ENCODE measurements around the gene KRIT1.
"Not testable (repeated sequence)": the region's sequence is repeated elsewhere in the genome, so short reads cannot be mapped to it uniquely, and the experiment has no call there.

The KRIT1 gene

GRCh38 chr7:92246360-92247101 lies 817 bp upstream of the KRIT1 start:
- DNase-seq = peak; percentile 60

DNA sequence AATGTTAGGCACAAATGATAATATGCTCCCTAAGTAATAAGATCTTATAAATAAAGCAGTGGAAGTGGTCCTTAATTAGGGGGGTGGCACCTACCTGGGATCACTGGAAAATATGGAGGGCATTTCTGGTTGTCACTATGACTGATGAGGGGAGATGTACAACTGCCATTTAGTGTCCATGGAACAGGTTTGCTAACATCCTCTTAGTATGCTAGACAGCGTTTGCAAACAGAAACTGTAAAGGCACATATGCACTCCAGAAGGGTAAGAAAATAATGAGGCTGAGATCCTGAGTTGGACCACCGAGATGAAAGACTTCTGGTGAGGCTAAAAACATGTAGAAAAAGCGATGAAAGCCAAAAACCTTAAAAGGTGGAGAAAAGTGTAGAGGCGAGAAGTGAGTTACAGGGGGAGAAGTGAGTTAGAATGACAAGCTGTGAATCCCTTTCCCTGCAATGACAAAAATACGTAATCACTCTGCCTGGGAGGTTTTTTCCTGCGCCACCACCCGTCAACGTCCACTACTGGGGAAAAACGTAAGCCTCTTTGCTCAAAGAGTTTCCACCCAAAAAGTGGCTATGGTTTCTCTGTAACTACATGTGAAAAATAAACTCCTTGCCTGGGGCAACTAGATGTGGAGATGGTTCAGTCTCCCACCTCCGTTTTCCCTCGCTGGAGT lies 767 bp downstream of the KRIT1 start:
- DNase-seq = peak; percentile 48

DNA sequence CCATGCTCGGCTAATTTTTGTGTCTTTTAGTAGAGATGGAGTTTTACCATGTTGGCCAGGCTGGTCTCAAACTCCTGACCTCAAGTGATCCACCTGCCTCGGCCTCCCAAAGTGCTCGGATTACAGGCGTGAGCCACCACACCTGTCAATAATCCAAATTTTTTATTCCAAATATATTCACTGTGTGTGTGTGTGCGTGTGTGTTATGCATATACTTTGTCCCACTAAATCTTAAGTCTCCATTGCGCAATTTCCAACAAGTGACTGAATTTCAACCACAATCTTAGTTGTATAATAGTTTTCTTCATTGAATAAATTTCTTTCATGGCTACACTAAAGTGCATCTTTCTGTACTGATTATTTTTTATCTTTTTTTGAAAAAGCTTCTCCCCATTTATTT lies 2.7 kb downstream of the KRIT1 start:
- no peak for DNase-seq

DNA sequence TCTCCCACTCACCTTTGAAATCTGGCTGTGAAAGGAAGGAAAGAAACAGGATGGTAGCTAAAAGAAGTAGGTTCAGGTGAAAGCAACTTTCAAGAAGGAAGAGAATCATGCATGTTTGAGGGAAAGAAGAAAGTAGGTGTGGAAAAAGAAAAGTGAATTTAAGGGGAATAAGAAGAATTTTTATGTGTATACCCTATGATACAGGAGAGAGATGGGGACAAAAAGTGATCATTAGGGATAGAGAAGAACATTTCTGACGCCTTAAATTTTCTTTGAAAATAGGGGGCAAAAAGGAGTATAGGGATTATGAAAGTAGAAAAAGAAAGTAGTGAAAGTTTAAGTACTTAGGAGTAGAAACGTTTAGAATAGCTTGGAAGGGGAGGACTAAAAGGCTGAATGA lies 15.2 kb downstream of the KRIT1 start:
- DNase-seq = no peak

- DNase-seq = no peak
Measured at GRCh38 chr7:92228742-92229141, 17.0 kb downstream of the KRIT1 start.

DNA sequence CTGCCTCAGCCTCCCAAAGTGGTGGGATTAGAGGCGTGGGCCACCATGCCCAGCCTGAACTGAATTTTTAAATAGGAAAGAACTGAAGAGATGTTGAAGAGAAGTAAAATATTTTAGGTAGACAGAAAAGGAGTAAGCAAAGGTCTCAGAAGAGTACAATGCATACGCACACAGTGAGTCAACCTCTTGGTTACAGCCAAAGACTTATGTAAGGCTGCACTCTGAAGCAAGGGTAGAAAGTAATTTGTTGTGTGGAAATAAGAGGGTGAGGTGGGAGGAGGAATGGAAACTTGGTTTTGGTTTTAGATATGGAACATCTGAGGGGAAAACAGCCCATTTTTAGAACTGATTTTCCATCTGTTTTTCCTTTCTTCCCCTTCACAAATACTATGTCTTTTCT lies 17.6 kb downstream of the KRIT1 start:
- no peak for DNase-seq

DNA sequence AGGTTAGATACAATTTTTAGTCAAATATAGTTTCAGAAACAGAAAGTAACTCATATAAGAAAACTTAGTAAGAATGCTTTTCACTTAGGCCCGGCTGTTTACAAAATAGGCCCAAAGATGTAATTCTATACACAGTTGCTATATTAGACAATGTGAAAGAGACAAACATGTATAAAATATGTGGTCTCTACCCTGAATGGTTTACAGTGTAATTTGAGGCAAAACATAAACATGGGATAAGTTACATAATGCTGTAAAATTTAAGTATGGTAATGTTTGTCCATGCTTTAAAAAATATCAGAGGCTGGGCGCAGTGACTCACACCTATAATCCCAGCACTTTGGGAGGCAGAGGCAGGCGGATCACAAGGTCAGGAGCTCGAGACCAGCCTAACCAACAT lies 18.7 kb downstream of the KRIT1 start:
- no peak for DNase-seq

GRCh38 chr7:92221766-92222165 lies 23.9 kb downstream of the KRIT1 start:
- DNase-seq = no peak

GRCh38 chr7:92206672-92207071 lies 39.0 kb downstream of the KRIT1 start:
- no peak for DNase-seq

DNA sequence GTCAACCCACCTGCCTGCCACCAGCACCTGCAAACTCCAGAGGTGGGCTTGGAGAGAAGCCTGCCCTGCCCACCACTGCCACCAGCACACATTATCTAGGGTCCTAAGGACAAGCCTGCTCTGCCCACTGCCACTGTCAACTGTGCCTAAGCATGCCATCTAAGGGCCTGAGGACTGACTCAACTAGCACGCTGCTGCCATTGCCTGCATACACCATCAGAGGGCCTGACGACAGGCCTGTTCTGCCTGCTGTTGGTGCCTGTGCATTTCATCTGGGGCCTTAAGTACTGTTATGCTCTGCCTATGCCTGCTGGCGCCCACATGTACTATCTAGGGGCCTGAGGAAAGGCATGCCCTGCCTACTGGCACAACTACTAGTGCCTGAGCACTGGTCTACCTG lies 39.7 kb downstream of the KRIT1 start:
- DNase-seq = no peak

- DNase-seq = no peak
Measured at GRCh38 chr7:92200791-92201190, 44.9 kb downstream of the KRIT1 start.

GRCh38 chr7:92192326-92192725 lies 53.4 kb downstream of the KRIT1 start:
- DNase-seq = no peak

- not testable (repeated sequence) for DNase-seq
Measured at GRCh38 chr7:92189246-92189645, 56.5 kb downstream of the KRIT1 start.

GRCh38 chr7:92184294-92184693 lies 61.4 kb downstream of the KRIT1 start:
- not testable (repeated sequence) for DNase-seq

GRCh38 chr7:92178928-92179924 lies 66.5 kb downstream of the KRIT1 start, which contains the start of gene LRRD1:
Gene LRRD1, minus strand, starts transcription at chr7:92179142. Its CDS starts 13,940 bp downstream, at chr7:92165202.
- peak; percentile 87 for DNase-seq

DNA sequence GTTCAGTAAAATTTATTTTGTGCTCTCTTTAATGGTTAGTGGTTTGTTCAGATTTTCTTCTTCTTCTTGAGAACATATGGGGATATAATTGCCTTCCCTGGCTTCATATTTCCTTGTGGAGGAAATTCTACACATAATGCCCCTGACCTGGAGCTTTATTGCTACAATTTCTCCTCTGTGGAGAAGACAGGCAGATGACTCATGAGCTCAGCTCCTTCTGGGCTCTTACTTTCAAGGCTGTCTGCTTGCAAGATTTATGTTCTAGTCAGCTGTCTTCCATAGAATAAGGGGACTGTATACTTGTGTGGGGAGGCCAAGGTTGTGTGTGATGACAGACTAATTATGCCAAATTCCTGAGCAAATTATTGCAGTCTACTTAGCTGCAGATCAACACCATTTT lies 68.4 kb downstream of the KRIT1 start:
- no peak for DNase-seq

DNA sequence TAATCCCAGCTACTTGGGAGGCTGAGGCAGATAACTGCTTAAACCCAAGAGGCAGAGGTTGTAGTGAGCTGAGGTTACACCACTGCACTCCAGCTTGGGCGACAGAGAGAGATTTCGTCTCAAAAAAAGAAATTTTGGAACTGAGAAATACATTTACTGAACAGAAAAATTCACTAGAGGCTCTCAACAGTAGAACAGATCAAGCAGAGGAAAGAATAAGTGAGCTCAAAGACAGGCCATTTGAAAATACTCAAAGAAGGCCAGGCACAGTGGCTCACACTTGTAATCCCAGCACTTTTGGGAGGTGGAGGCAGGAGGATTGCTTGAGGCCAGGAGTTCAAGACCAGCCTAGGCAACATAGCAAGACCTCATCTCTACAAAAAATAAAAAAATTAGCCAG lies 76.2 kb downstream of the KRIT1 start:
- DNase-seq = not testable (repeated sequence)

DNA sequence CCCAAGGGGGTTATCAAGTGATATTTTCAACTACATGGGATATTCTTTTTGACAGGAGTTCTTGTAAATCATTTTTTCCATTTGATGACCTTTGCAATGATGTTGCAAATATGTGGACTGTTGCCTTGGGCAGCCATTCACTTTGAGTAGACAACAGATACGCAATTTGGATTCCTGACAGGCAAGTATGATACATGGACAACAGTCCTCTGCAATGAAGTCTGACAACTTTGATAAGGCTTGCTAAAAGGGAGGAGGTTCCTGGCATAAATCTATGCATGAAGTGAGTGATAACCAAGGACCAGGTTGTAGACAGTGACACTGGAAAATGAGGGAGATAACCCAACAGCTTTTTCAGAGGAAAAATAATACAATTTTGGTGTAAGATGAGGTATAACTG lies 84.4 kb downstream of the KRIT1 start:
- no peak for DNase-seq

GRCh38 chr7:92158660-92159575 lies 86.8 kb downstream of the KRIT1 start:
- DNase-seq = no peak

GRCh38 chr7:92156990-92157389 lies 88.7 kb downstream of the KRIT1 start:
- DNase-seq = no peak

DNA sequence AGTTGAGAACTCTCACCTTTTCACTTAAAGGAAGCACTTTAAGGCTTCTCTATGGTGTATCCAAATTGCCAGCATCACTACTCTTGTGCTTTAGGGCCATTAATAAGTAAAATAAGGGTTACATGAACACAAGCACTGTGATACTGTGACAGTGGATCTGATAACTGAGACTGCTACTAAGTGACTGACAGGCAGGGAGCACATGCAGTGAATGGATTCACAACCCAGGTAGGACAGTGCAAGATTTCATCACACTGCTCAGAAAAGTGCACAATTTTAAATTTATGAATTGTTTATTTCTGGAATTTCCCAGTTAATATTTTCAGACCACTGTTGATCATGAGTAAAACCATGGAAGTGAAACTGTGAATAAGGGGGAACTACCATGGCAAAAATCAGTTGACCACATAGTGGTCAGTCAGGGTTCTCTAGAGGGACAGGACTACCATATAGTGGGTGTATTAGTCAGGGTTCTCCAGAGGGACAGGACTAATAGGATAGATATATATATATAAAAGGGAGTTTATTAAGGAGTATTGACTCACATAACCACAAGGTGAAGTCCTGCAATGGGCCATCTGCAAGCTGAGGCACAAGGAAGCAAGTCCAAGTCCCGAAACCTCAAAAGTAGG lies 90.5 kb downstream of the KRIT1 start:
- DNase-seq = no peak
